Measurements from ENCODE around the gene OAS3.
"Not testable (repeated sequence)": the region's sequence is repeated elsewhere in the genome, so short reads cannot be mapped to it uniquely, and the experiment has no call there.

Gene OAS3, protein sequence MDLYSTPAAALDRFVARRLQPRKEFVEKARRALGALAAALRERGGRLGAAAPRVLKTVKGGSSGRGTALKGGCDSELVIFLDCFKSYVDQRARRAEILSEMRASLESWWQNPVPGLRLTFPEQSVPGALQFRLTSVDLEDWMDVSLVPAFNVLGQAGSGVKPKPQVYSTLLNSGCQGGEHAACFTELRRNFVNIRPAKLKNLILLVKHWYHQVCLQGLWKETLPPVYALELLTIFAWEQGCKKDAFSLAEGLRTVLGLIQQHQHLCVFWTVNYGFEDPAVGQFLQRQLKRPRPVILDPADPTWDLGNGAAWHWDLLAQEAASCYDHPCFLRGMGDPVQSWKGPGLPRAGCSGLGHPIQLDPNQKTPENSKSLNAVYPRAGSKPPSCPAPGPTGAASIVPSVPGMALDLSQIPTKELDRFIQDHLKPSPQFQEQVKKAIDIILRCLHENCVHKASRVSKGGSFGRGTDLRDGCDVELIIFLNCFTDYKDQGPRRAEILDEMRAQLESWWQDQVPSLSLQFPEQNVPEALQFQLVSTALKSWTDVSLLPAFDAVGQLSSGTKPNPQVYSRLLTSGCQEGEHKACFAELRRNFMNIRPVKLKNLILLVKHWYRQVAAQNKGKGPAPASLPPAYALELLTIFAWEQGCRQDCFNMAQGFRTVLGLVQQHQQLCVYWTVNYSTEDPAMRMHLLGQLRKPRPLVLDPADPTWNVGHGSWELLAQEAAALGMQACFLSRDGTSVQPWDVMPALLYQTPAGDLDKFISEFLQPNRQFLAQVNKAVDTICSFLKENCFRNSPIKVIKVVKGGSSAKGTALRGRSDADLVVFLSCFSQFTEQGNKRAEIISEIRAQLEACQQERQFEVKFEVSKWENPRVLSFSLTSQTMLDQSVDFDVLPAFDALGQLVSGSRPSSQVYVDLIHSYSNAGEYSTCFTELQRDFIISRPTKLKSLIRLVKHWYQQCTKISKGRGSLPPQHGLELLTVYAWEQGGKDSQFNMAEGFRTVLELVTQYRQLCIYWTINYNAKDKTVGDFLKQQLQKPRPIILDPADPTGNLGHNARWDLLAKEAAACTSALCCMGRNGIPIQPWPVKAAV

DNA sequence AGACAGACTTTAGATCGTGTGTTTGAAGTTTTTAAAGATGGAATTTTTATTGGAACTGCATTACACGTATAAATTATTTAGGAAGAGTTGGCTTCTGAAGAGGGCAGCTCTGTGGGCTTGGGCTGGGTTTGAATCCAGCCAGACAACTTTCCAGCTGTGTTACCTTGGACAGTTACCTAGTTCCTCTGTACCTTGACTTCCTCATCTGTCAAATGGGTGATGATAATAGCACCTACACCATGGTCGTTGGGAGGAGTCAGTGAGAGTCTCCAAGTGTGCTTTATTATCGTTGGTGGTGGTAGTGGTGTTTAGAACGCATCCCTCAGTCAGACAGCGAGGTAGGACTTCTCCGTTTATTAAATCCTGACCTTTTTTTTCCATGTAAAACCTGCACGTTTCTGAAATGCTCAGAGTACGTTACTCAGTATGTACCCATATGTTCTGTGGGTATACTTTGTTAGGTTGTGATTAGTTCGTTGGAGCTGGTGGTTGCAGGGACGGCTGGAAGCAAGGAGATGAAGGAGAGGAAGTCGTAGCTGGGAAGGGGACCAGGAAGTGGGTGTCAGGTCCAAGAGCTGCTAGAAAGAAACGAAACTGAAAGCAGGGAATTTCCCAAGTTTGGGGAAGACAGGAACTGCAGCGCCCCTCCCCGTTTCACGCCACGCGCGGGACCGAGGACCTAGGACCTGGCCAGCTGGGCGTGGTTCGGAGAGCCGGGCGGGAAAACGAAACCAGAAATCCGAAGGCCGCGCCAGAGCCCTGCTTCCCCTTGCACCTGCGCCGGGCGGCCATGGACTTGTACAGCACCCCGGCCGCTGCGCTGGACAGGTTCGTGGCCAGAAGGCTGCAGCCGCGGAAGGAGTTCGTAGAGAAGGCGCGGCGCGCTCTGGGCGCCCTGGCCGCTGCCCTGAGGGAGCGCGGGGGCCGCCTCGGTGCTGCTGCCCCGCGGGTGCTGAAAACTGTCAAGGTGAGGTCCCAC lies at the start of gene OAS3:
OAS3 (plus strand) TSS at position 734 of the 979 bp plus-strand sequence; CDS start at position 791, 57 bp downstream.
- FAIRE-seq (no peak), DNase-seq (ENCODE audit: insufficient read length, low spot score) (peak; percentile 76)

DNA sequence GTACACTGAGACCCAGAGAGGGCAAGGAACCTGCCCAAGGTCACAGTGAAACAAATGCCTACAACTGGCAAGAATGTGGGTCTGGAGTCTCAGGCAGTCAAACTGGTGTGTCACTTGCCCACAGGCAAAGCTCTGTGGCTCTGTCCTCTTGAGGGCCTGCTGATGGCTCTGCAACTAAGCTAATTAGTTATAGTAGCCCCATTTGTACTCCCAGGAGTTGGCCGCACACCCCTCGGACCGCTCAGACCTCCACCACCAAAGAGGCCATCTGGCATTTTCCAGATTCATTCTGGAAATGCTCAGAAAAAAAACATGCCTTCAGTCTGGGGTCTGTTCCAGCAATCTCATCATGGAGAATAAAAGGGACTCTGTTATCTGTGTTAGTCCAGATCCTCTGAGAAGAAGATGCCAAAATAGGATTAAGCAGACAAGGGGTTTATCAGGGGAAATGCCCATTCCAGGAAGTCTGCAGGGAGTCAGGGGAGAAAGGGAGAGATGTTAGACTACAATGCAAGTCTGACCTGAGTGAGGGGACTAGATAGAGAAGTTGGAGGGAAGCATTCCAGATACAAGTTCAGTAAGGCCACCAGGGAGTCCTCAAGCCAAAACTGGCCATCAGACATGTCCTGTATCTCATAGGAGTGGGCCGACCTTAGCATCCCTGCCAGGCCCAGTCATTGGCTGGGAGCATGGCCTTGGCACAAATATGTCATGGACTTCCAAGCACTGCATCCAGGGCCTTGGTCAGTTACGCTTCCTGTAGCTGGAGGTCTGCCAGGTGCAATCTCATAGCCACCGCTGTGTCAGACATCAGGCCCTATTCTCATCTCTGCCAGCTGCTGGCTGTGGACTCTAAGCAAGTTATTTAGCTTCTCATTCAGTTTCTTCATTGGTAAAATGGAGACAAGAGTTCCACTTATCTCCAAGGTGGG lies 46.9 kb upstream of the OAS3 start:
- DNase-seq (ENCODE audit: insufficient read length, low spot score) (no peak), FAIRE-seq (no peak)

- no peak for DNase-seq (ENCODE audit: insufficient read length, low spot score)
Observed at GRCh38 chr12:112892856-112893255, 45.4 kb upstream of the OAS3 start.

DNA sequence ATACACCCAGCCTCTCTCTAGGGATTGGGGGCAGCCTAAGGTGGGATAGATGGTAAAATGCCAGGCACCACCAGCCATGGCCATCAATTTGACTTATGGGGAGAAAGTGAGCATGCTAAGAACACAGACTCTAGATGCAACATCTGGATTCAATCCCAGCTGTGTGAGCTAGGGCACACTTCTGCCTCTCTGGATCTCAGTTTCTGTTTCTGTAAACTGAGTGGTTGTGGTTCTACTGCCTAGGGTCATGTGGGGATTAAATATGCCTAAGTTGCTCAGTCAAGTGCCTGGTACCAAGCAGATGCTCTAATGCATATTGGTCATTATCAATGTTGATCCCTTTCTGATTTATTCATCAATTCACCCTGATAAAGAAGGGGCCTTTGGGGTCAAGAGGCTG lies 44.1 kb upstream of the OAS3 start:
- FAIRE-seq (no peak), DNase-seq (ENCODE audit: insufficient read length, low spot score) (no peak)

More at GRCh38 chr12:112892856-112893255, 45.4 kb upstream of the OAS3 start:
- FAIRE-seq = no peak

- FAIRE-seq (no peak), DNase-seq (ENCODE audit: insufficient read length, low spot score) (no peak)
Observed at GRCh38 chr12:112898380-112898779, 39.9 kb upstream of the OAS3 start.

GRCh38 chr12:112900298-112901145 lies 37.8 kb upstream of the OAS3 start:
- peak; percentile 35 for DNase-seq (ENCODE audit: insufficient read length, low spot score)
- no peak for FAIRE-seq

GRCh38 chr12:112901271-112901670 lies 37.0 kb upstream of the OAS3 start:
- DNase-seq (ENCODE audit: insufficient read length, low spot score) (no peak), FAIRE-seq (no peak)

DNA sequence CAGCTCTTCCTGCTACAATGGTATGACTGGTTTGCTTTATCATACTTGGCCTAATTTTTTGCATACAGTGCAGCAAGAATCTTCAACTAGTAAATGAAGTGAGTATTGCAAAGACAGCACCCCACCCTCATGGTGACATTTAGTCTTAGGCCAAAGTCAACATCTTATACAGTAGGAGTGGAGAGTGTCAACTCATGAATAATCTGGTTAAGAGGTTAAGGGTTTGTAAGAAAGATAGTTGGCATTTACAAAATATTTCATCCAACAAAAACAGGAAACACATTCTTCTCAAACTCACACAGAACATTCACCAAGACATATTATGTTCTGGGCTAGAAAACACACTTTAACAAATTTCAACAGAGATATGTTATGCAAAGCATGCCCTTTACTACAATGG lies 33.7 kb upstream of the OAS3 start:
- FAIRE-seq = no peak
- no peak for DNase-seq (ENCODE audit: insufficient read length, low spot score)

- FAIRE-seq = no peak
- no peak for DNase-seq (ENCODE audit: insufficient read length, low spot score)
Observed at GRCh38 chr12:112905451-112906089, 32.7 kb upstream of the OAS3 start.

DNA sequence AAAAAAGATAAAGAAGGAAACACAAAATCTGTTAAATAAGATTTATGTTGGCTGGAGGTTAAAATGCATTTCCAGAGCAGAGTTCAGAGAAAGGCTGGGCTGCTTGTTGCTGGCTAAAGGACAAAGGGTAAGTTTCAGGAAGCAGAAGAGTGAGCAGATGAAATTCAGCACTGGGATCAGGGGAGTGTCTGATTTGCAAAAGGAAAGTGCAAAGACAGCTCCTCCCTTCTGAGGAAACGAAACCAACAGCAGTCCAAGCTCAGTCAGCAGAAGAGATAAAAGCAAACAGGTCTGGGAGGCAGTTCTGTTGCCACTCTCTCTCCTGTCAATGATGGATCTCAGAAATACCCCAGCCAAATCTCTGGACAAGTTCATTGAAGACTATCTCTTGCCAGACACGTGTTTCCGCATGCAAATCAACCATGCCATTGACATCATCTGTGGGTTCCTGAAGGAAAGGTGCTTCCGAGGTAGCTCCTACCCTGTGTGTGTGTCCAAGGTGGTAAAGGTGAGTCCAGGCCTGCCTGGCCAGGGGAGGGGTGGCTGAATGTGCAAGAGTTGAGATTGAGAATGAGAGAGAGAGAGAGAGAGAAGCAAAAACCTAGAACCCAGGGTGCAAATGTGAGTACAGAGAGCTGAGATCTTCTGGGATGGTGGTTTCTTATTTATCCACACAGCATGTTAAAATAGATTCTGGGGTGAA lies 31.4 kb upstream of the OAS3 start, which contains the start of gene OAS1:
OAS1 (plus strand) TSS at position 251 of the 703 bp plus-strand sequence; CDS start at position 329, 78 bp downstream.
- FAIRE-seq (peak; percentile 16), DNase-seq (ENCODE audit: insufficient read length, low spot score) (peak; percentile 48)

DNA sequence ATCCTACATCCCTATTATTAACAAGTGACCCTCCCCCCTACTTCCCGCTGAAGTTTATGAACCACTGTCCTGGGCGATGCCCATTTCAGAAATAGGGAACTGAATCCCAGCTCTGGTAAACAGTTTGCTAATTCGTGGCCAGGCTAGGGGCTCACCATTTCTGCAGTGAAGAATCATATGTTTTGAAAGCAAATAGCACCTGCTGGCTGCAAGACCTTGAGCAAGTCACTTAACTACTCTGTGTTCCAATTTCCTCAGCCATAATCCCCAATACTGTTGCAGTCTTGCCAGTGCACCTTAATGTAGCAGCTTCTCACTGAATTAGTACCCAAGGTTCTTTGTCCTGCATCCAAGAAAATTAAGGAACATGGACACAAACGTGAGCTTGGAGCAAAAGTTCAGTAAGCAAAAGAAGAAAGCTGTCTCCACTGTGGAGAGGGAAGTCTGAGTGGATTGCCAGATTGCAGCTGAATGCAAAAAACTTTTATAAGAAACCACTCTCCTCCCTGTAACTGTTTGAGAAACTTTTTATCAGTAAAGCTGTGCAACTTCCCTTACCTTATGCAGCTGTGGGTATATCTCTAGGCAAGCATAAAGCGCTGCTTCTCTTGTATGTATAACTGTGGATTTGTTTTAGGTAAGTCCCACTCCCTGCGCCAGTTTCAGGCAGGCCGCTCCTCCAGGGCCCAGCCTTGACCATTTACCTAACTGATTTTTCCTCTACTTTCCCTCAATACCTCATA lies 30.7 kb upstream of the OAS3 start:
- FAIRE-seq (no peak), DNase-seq (ENCODE audit: insufficient read length, low spot score) (no peak)

GRCh38 chr12:112908548-112908947 lies 29.7 kb upstream of the OAS3 start:
- no peak for DNase-seq (ENCODE audit: insufficient read length, low spot score)
- no peak for FAIRE-seq

DNA sequence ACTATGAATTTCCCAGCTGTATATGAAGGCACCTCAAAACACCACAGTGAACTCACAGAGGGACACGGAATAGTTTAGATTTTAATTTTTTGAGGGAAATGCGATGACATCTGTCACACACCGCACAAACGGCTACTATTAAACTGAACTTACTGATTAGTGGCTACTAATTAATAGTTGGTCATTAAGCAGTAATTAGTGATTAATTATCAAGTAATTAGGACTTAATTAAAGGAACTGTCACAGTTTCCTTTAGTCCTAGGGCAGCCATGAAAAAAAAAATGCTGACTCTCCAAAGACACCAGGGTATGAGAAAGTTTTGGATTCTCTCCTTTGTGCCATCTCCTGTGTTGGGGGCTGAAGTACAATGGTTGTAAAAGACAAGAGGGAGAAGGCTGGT lies 28.6 kb upstream of the OAS3 start:
- FAIRE-seq (no peak), DNase-seq (ENCODE audit: insufficient read length, low spot score) (no peak)

GRCh38 chr12:112913038-112913688 lies 25.1 kb upstream of the OAS3 start:
- FAIRE-seq (no peak), DNase-seq (ENCODE audit: insufficient read length, low spot score) (no peak)

DNA sequence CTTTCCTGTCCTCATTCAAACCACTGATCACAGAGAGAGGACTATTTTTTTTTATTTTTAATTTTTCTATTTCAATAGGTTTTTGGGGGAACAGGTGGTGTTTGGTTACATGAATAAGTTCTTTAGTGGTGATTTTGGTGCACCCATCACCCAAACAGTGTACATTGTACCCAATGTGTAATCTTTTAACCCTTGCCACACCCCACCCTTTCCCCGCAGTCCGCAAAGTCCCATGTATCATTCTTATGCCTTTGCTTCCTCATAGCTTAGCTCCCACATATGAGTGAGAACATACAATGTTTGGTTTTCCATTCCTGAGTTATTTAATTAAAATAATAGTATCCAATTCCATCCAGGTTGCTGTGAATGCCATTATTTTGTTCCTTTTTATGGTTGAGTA lies 24.4 kb upstream of the OAS3 start:
- DNase-seq (ENCODE audit: insufficient read length, low spot score); FAIRE-seq: not testable (repeated sequence)

DNA sequence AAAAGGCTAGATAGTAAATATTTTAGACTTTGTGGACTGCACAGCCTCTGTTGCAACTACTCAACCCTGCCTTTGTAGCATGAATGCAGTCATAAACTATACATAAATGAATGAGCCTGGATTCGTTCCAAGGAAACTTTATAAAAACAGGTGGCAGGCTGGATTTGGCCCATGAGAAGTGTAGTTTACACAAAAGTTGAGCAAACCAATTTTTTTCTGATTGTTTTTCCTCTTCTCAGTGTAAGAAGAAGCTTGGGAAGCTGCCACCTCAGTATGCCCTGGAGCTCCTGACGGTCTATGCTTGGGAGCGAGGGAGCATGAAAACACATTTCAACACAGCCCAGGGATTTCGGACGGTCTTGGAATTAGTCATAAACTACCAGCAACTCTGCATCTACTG lies 22.0 kb upstream of the OAS3 start:
- FAIRE-seq (no peak), DNase-seq (ENCODE audit: insufficient read length, low spot score) (no peak)

Data from HTR-8/SVneo (cell line).